Panc1 (cell line): ENCODE results near the gene LSM14B. TPM values are rescaled to one million over a fixed set of nuclear protein-coding genes. Genes with fewer than 3 reads are reported as not detected.

Source experiments
- ATAC-seq: fragments of 200-7000 bp; cut with Tn5 transposase; 2 replicates; pipeline ENCODE4 v1.9.1; 2020; ENCODE audit warnings: mild to moderate bottlenecking, moderate library complexity
- BruUV-seq: library from RNA; stranded (reverse); fragments of 400-500 nt; replicated peaks from 2 replicates; lab custom pipeline; 2021; lab: Mats Ljungman, UMichigan
- CTCF ChIA-PET: fragments of 300-600 bp; sonication (Branson Sonifier 250); formaldehyde crosslinking; loops from one replicate; lab custom pipeline; 2022; ENCODE audit warnings: antibody characterized with exemption; lab: Charles Lee
- POLR2A ChIA-PET: fragments of 300-600 bp; sonication (Branson Sonifier 250); formaldehyde crosslinking; loops from one replicate; lab custom pipeline; 2022; ENCODE audit warnings: antibody characterized with exemption; lab: Charles Lee
- DNase-seq: peaks from one replicate; pipeline ENCODE4 v3.0.0-alpha.2; 2010; ENCODE audit warnings: low read depth, low spot score
- H3K27ac ChIP-seq: 2 replicates; pipeline ENCODE4 v1.5.1; 2011; ENCODE audit warnings: mild to moderate bottlenecking, low read length, inconsistent platforms
- H3K27me3 ChIP-seq: fragments of 200-500 bp; sonication (Bioruptor generic); 2 replicates; pipeline ENCODE4 v1.6.0; 2014; ENCODE audit warnings: low read length, inconsistent platforms; ENCODE audit not compliant: control insufficient read depth, insufficient read depth
- H3K36me3 ChIP-seq: fragments of 200-500 bp; sonication (Bioruptor generic); 2 replicates; pipeline ENCODE4 v1.5.1; 2014; ENCODE audit warnings: inconsistent platforms, mild to moderate bottlenecking, low read length, moderate library complexity; ENCODE audit not compliant: control insufficient read depth, insufficient read depth
- H3K4me1 ChIP-seq: 2 replicates; pipeline ENCODE4 v1.5.1; 2011; ENCODE audit warnings: inconsistent platforms, mild to moderate bottlenecking, low read length, moderate library complexity; ENCODE audit not compliant: control insufficient read depth, insufficient read depth
- H3K4me3 ChIP-seq, 2 experiments: 2 replicates each; pipeline ENCODE4 v1.5.1; 2011 to 2012; ENCODE audit warnings: low read depth in 2 of 2, low read length in 2 of 2, mild to moderate bottlenecking in 2 of 2, inconsistent platforms in 1 of 2, moderate library complexity in 1 of 2
- H3K9me3 ChIP-seq: fragments of 200-500 bp; sonication (Bioruptor generic); 2 replicates; pipeline ENCODE4 v1.5.1; 2014; ENCODE audit warnings: low read depth, mild to moderate bottlenecking, inconsistent platforms, low read length, moderate library complexity; ENCODE audit not compliant: control insufficient read depth, insufficient read depth
- POLR2AphosphoS5 ChIP-seq: IDR thresholded peaks from 2 replicates; pipeline ENCODE4 v1.6.1; 2012; ENCODE audit warnings: mild to moderate bottlenecking, low read depth, low read length, moderate library complexity
- SIN3A ChIP-seq: IDR thresholded peaks from 2 replicates; pipeline ENCODE4 v1.6.1; 2012; ENCODE audit warnings: low read depth, mild to moderate bottlenecking, low read length, moderate library complexity, borderline replicate concordance; ENCODE audit not compliant: insufficient read depth
- TCF7L2 ChIP-seq: IDR thresholded peaks from 2 replicates; pipeline ENCODE4 v1.6.1; 2011; ENCODE audit warnings: mild to moderate bottlenecking, low read depth, low read length, inconsistent platforms
- in situ Hi-C: cut with HindIII; loops from 2 replicates; pipeline ENCODE4 v1.10.0; 2016; ENCODE audit warnings: low sequenced_read_pairs, low pct_unique_long_range_greater_than_20kb
- intact Hi-C: fragments of 100-400 bp; cut with micrococcal nuclease; formaldehyde crosslinking; loops from one replicate; pipeline ENCODE4 v1.10.0; 2022; ENCODE audit not compliant: unreplicated experiment
- total RNA-seq: library from RNA; stranded (reverse); gene quantifications from one replicate; pipeline ENCODE4 v1.2.1, GENCODE V29; 2021; ENCODE audit not compliant: unreplicated experiment
- TF ChIP-seq, protein P1 (sequence below), 2 experiments: IDR thresholded peaks; 2 replicates each; pipeline ENCODE4 v1.6.1; 2011 to 2012; ENCODE audit warnings: low read depth in 2 of 2, control low read depth in 1 of 2, low read length in 1 of 2, mild to moderate bottlenecking in 1 of 2, moderate library complexity in 1 of 2; ENCODE audit not compliant: insufficient read depth in 1 of 2
- TF ChIP-seq, protein P2 (sequence below): fragments of 450-650 bp; IDR thresholded peaks from 2 replicates; pipeline ENCODE4 v1.5.1; 2017; ENCODE audit warnings: mild to moderate bottlenecking

LSM14B gene
- total RNA-seq, 1 experiment from 2014 or later: 52.2 TPM

DNA sequence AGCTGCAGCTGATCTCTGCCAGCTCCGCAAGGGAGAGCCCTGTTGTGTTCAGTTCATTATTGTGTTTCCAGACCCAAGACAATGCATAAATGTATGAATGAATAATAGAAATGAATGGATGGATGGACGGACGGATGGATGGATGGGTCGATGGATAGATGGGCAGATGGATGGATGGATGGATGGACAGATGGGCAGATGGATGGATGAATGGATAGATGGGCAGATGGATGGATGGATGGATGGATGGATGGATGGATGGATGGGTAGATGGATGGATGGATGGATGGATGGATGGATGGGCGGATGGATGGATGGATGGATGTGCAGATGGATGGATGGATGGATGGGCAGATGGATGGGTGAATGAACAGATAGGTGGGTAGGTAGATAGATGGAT lies 16.7 kb upstream of the LSM14B start:
- Histone ChIP-seq H3K9me3 (no peaks in the 10 kb centered on the region; the same call in 1 of the 2 replicates), H3K36me3 (no peaks in the 10 kb centered on the region), H3K4me3 (no peak overlapping the region), H3K27ac (no peak overlapping the region), H3K27me3 (no peaks in the 10 kb centered on the region), H3K4me1 (no peaks in the 10 kb centered on the region)
- ChIA-PET POLR2A (no interaction called here), CTCF (no interaction called here)
- intact Hi-C loops (no loop called here), in situ Hi-C loops (no loop called here)
- TF ChIP-seq TCF7L2 (no peak), SIN3A (no peak), POLR2AphosphoS5 (no peak)
- TF ChIP-seq, protein P1, sequence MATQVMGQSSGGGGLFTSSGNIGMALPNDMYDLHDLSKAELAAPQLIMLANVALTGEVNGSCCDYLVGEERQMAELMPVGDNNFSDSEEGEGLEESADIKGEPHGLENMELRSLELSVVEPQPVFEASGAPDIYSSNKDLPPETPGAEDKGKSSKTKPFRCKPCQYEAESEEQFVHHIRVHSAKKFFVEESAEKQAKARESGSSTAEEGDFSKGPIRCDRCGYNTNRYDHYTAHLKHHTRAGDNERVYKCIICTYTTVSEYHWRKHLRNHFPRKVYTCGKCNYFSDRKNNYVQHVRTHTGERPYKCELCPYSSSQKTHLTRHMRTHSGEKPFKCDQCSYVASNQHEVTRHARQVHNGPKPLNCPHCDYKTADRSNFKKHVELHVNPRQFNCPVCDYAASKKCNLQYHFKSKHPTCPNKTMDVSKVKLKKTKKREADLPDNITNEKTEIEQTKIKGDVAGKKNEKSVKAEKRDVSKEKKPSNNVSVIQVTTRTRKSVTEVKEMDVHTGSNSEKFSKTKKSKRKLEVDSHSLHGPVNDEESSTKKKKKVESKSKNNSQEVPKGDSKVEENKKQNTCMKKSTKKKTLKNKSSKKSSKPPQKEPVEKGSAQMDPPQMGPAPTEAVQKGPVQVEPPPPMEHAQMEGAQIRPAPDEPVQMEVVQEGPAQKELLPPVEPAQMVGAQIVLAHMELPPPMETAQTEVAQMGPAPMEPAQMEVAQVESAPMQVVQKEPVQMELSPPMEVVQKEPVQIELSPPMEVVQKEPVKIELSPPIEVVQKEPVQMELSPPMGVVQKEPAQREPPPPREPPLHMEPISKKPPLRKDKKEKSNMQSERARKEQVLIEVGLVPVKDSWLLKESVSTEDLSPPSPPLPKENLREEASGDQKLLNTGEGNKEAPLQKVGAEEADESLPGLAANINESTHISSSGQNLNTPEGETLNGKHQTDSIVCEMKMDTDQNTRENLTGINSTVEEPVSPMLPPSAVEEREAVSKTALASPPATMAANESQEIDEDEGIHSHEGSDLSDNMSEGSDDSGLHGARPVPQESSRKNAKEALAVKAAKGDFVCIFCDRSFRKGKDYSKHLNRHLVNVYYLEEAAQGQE (IDR thresholded peaks at IDR 0.05; ENCODE audit: insufficient read depth in 1 of 2, low read depth in 2 of 2, low read length in 1 of 2): no peak
- TF ChIP-seq, protein P2, sequence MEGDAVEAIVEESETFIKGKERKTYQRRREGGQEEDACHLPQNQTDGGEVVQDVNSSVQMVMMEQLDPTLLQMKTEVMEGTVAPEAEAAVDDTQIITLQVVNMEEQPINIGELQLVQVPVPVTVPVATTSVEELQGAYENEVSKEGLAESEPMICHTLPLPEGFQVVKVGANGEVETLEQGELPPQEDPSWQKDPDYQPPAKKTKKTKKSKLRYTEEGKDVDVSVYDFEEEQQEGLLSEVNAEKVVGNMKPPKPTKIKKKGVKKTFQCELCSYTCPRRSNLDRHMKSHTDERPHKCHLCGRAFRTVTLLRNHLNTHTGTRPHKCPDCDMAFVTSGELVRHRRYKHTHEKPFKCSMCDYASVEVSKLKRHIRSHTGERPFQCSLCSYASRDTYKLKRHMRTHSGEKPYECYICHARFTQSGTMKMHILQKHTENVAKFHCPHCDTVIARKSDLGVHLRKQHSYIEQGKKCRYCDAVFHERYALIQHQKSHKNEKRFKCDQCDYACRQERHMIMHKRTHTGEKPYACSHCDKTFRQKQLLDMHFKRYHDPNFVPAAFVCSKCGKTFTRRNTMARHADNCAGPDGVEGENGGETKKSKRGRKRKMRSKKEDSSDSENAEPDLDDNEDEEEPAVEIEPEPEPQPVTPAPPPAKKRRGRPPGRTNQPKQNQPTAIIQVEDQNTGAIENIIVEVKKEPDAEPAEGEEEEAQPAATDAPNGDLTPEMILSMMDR: no peak
- DNase-seq (no peak), ATAC-seq (no peak)
- no TSS peak for BruUV-seq

DNA sequence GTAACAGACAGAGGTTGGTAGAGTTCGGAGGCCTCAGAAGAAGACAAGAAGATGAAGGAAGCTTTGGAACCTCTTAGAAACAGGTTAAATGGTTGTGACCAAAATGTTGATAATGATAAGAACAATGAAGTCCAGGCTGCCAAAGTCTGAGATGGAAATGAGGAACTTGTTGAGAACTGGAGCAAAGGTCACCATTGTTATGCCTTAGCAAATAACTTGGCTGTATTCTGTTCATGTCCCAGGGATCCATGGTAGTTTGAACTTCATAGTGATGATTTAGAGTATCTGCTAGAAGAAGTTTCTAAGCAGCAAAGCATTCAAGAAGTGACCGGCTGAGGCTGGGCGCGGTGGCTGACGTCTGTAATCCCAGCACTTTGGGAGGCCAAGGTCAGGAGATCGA lies 11.1 kb upstream of the LSM14B start:
- Histone ChIP-seq H3K27ac (no peak overlapping the region), H3K9me3 (no peaks in the 10 kb centered on the region; the same call in 1 of the 2 replicates), H3K36me3 (no peaks in the 10 kb centered on the region), H3K4me1 (no peaks in the 10 kb centered on the region), H3K4me3 (no peak overlapping the region), H3K27me3 (no peaks in the 10 kb centered on the region)
- in situ Hi-C loops (no loop called here), intact Hi-C loops (no loop called here)
- CTCF ChIA-PET: no interaction called here
- TF ChIP-seq, protein P1 (IDR thresholded peaks at IDR 0.05; ENCODE audit: insufficient read depth in 1 of 2, low read depth in 2 of 2, low read length in 1 of 2): no peak
- TF ChIP-seq POLR2AphosphoS5: no peak
- no peak for TF ChIP-seq TCF7L2
- no peak for ATAC-seq
- POLR2A ChIA-PET: no interaction called here
- DNase-seq: no peak
- BruUV-seq: no TSS peak
